ENCODE results near the gene LIF. TPM values are rescaled to one million over a fixed set of nuclear protein-coding genes. Genes with fewer than 3 reads are reported as not detected.

Gene LIF
- total RNA-seq, 2 experiments from 2014 or later = 176 to 189 TPM

Other genes starting within 250 kb of the LIF start
- gene HORMAD2, start 166.3 kb downstream of the LIF start, total RNA-seq = not detected
- gene OSM, start 20.1 kb upstream of the LIF start, total RNA-seq = 10 to 100 TPM; 39.6 to 41.2 TPM
- gene CASTOR1, start 42.7 kb upstream of the LIF start, total RNA-seq = 1 to 10 TPM; 3.6 to 4.0 TPM
- 10 to 100 TPM; 28.9 to 29.0 TPM for gene TBC1D10A, start 80.2 kb upstream of the LIF start, total RNA-seq
- 100 to 1,000 TPM; 255 to 273 TPM for gene SF3A1, start 110.1 kb upstream of the LIF start, total RNA-seq
- gene CCDC157, start 110.2 kb upstream of the LIF start, total RNA-seq = 1 to 10 TPM; 2.1 to 2.9 TPM
- 10 to 100 TPM in 1 of 2 experiments, 1 to 10 TPM in 1; 8.8 to 10.2 TPM for gene RNF215, start 140.7 kb upstream of the LIF start, total RNA-seq
- gene SEC14L2, start 150.3 kb upstream of the LIF start, total RNA-seq = 10 to 100 TPM; 12.8 to 15.3 TPM
- 10 to 100 TPM; 50.5 to 54.5 TPM for gene MTFP1, start 179.0 kb upstream of the LIF start, total RNA-seq
- gene SEC14L3, start 225.3 kb upstream of the LIF start, total RNA-seq = not detected